HG02970 (cell line): ENCODE data around the gene MAGEA2.
"Not testable (repeated sequence)": the region's sequence is repeated elsewhere in the genome, so short reads cannot be mapped to it uniquely, and the experiment has no call there.

Experiments
- ATAC-seq: cut with Tn5 transposase; IDR thresholded peaks from one replicate; pipeline ENCODE4 v1.9.1; 2021; ENCODE audit warnings: mild to moderate bottlenecking, moderate library complexity, moderate number of reproducible peaks; ENCODE audit not compliant: unreplicated experiment, low FRiP score

Gene MAGEA2

DNA sequence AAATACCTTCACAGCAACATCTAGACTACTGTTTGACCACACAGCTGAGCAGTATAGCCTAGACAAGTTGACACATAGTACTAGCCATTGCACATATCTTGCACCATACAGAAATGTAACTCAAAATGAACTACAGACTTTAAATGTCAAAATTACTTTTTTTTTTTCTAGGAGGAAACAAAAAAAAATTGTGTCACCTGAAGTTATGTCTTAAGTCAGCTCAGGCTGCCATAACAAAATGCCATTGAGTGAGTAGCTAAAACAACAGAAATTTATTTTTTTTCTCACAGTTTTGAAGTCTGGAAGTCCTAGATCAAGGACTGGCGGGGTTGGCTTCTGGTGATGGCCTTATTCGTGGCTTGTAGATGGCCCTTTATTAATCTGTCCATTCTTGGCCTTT, 44.5 kb downstream of the MAGEA2 start, which contains the start of gene CSAG2:
TSS of gene CSAG2 (minus strand) at position 101 of the 400 bp plus-strand sequence. CDS start 161 bp downstream, outside the sequence.
- ATAC-seq, result not testable (repeated sequence)

DNA sequence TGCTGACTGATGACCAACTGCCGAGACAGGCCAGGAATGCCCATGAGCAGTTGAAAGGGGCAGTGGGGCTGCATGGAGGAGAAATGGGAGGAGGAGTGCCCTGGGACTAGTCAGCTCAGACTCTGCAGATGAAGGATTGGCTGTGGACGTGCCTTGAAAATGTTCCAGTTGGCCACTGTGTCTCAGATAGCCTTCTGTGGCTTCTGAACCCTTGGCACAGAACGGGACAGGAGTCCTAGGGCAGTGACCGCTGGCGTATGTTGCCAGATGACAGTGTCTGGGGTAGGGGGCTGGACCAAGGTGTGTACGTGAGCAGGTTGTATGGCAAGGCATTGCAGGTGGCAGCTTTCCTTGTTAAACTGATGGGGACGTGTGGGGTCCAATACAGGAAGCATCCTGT, 47.1 kb downstream of the MAGEA2 start:
- not testable (repeated sequence) for ATAC-seq

GRCh38 chrX:152700390-152700789, 53.3 kb downstream of the MAGEA2 start:
- not testable (repeated sequence) for ATAC-seq
